ENCODE results near the gene DOP1A. TPM values are rescaled to one million over a fixed set of nuclear protein-coding genes. Genes with fewer than 3 reads are reported as not detected.

The DOP1A gene
- total RNA-seq, 1 experiment from 2014 or later = 17.0 TPM

- H3K9me3 Mint-ChIP-seq = no peaks in the 10 kb centered on the region
- Histone ChIP-seq H3K23ac (ENCODE audit: insufficient read length, low read depth, low read length) (no peak overlapping the region), H3K14ac (ENCODE audit: insufficient read depth, low read length) (no peak overlapping the region), H4K91ac (ENCODE audit: insufficient read length, low read depth, low read length) (no peak overlapping the region), H4K20me1 (ENCODE audit: control insufficient read depth, insufficient read depth, insufficient read length) (no peaks in the 10 kb centered on the region), H3K9ac (ENCODE audit: extremely low read depth, insufficient read length, low read length) (no peak overlapping the region), H4K5ac (ENCODE audit: insufficient read length, low read depth, low read length) (no peak overlapping the region), H3K27me3 (ENCODE audit: insufficient read depth, low read length) (no peaks in the 10 kb centered on the region), H2AK5ac (ENCODE audit: insufficient read length, low read length) (no peak overlapping the region), H3K23me2 (ENCODE audit: insufficient read length, low read depth, low read length, poor library complexity, severe bottlenecking) (no peaks in the 10 kb centered on the region), H2BK120ac (ENCODE audit: low read depth, low read length, poor library complexity, severe bottlenecking) (no peak overlapping the region), H3T11ph (ENCODE audit: low read length) (no peak overlapping the region), H2BK20ac (ENCODE audit: low read depth, low read length, poor library complexity, severe bottlenecking) (no peak overlapping the region), H3K18ac (ENCODE audit: insufficient read length, low read depth, low read length) (no peak overlapping the region), H2BK5ac (ENCODE audit: insufficient read length, low read length) (no peak overlapping the region), H3K79me2 (ENCODE audit: insufficient read depth, low read length) (no peaks in the 10 kb centered on the region; the same call in 1 of the 2 replicates), H3K56ac (ENCODE audit: insufficient read length, low read depth, low read length) (no peak overlapping the region), H3K27ac (ENCODE audit: insufficient read length, low read depth, low read length) (no peak overlapping the region), H2AFZ (ENCODE audit: low read length) (no peak overlapping the region), H3K4ac (ENCODE audit: low read depth, low read length) (no peak overlapping the region), H2BK12ac (ENCODE audit: insufficient read length, low read depth, low read length) (no peak overlapping the region), H3K4me2 (ENCODE audit: insufficient read depth, insufficient read length, low read length) (no peak overlapping the region), H3K9me3 (ENCODE audit: control insufficient read depth, low read depth, low read length) (no peaks in the 10 kb centered on the region), H3K4me1 (ENCODE audit: insufficient read depth, low read length) (no peaks in the 10 kb centered on the region), H2BK15ac (ENCODE audit: low read depth, low read length) (no peak overlapping the region), H3K79me1 (ENCODE audit: insufficient read depth, low read depth, low read length, poor library complexity, severe bottlenecking) (no peaks in the 10 kb centered on the region), H4K8ac (replicated peaks; ENCODE audit: insufficient read length, low read depth, low read length) (no peak overlapping the region)
- no peak for DNase-seq
- H3K27ac Mint-ChIP-seq = no peak overlapping the region
- H3K4me3 Mint-ChIP-seq = no peak overlapping the region
- H3K4me1 Mint-ChIP-seq = no peaks in the 10 kb centered on the region
- peaks cover 26 to 86% (median 69%) of the 10 kb centered on the region in 3 experiments; a peak in 6 of 7 replicates for H3K36me3 Mint-ChIP-seq (ENCODE audit: insufficient read depth in 1 of 3, low read depth in 3 of 3)
- H3K27me3 Mint-ChIP-seq (ENCODE audit: low read depth) = no peaks in the 10 kb centered on the region
- TF ChIP-seq CTCF (conservative IDR thresholded peaks at IDR 0.05) = no peak
Observed at GRCh38 chr6:83169106-83169505, 101.6 kb downstream of the DOP1A start.

Data from H9 (cell line).